Measurements from ENCODE around the gene MED13L. TPM values are rescaled to one million over a fixed set of nuclear protein-coding genes. Genes with fewer than 3 reads are reported as not detected.

The MED13L gene
- total RNA-seq, 2 experiments from 2014 or later: 25.7 to 40.1 TPM

DNA sequence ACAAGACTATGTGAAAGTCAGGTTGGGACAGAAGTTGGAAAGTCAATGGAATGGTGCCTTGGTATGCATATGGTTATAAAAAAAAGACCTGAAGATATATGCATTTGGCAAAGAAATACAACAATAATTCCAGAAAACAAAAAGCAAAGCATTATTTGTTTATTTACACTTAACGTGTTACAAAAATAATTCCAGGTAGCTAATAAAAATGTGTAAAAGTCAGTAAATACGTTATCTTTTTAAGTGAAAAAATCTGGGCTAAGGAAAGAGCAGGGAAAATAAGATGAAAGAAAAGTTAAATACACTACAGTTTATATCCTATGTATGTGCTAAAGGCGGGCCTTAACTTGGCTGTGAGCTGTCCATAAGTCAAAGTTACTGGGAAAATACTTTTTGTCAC lies 266.3 kb downstream of the MED13L start:
- Histone ChIP-seq H3K36me3 (ENCODE audit: insufficient read depth, low read length) (peaks cover 14% of the 10 kb centered on the region), H3K9me2 (ENCODE audit: insufficient read depth, low read length) (no peaks in the 10 kb centered on the region), H4K20me1 (ENCODE audit: insufficient read depth, low read length) (no peaks in the 10 kb centered on the region), H3K27ac (ENCODE audit: low read depth, low read length, poor library complexity, severe bottlenecking) (no peak overlapping the region), H3K4me3 (ENCODE audit: low read depth, low read length, poor library complexity, severe bottlenecking) (no peak overlapping the region), H2AFZ (ENCODE audit: low read length) (no peak overlapping the region), H3K4me1 (ENCODE audit: insufficient read depth, low read length, poor library complexity, severe bottlenecking) (no peaks in the 10 kb centered on the region), H3K79me2 (ENCODE audit: insufficient read depth, low read depth, low read length) (no peaks in the 10 kb centered on the region), H3K4me2 (ENCODE audit: low read length) (no peak overlapping the region), H3K9me3 (ENCODE audit: low read length) (no peaks in the 10 kb centered on the region)
- intact Hi-C loops (cut with micrococcal nuclease; ENCODE audit: unreplicated experiment): no loop called here
- CTCF ChIA-PET (ENCODE audit: unreplicated experiment): no interaction called here
- no TSS peak for BruUV-seq (replicated peaks)
- POLR2A ChIA-PET: interaction anchor here (0.5 kb wide), 1 partner anchor 416 kb away, joined by 4 read pairs; no protein-coding TSS in a partner anchor
- no peak for TF ChIP-seq EZH2phosphoT487 (IDR thresholded peaks at IDR 0.05; ENCODE audit: borderline replicate concordance, low read depth, low read length)
- TF ChIP-seq, protein P1, sequence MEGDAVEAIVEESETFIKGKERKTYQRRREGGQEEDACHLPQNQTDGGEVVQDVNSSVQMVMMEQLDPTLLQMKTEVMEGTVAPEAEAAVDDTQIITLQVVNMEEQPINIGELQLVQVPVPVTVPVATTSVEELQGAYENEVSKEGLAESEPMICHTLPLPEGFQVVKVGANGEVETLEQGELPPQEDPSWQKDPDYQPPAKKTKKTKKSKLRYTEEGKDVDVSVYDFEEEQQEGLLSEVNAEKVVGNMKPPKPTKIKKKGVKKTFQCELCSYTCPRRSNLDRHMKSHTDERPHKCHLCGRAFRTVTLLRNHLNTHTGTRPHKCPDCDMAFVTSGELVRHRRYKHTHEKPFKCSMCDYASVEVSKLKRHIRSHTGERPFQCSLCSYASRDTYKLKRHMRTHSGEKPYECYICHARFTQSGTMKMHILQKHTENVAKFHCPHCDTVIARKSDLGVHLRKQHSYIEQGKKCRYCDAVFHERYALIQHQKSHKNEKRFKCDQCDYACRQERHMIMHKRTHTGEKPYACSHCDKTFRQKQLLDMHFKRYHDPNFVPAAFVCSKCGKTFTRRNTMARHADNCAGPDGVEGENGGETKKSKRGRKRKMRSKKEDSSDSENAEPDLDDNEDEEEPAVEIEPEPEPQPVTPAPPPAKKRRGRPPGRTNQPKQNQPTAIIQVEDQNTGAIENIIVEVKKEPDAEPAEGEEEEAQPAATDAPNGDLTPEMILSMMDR (conservative IDR thresholded peaks at IDR 0.05; ENCODE audit: low read length): no peak
- DNase-seq (ENCODE audit: low spot score): no peak

GRCh38 chr12:116010467-116010866 lies 267.0 kb downstream of the MED13L start:
- intact Hi-C loops (cut with micrococcal nuclease; ENCODE audit: unreplicated experiment): no loop called here
- no peak overlapping the region for H3K27ac ChIP-seq (ENCODE audit: low read depth, low read length, poor library complexity, severe bottlenecking)
- H3K9me2 ChIP-seq (ENCODE audit: insufficient read depth, low read length): no peaks in the 10 kb centered on the region
- DNase-seq (ENCODE audit: low spot score): no peak
- no peak for TF ChIP-seq EZH2phosphoT487 (IDR thresholded peaks at IDR 0.05; ENCODE audit: borderline replicate concordance, low read depth, low read length)
- TF ChIP-seq, protein P1 (conservative IDR thresholded peaks at IDR 0.05; ENCODE audit: low read length): no peak
- ChIA-PET CTCF (ENCODE audit: unreplicated experiment) (no interaction called here), POLR2A (no interaction called here)
- H3K9me3 ChIP-seq (ENCODE audit: low read length): no peaks in the 10 kb centered on the region
- no peak overlapping the region for H2AFZ ChIP-seq (ENCODE audit: low read length)
- no peak overlapping the region for H3K4me2 ChIP-seq (ENCODE audit: low read length)
- H4K20me1 ChIP-seq (ENCODE audit: insufficient read depth, low read length): no peaks in the 10 kb centered on the region
- H3K4me3 ChIP-seq (ENCODE audit: low read depth, low read length, poor library complexity, severe bottlenecking): no peak overlapping the region
- BruUV-seq (replicated peaks): no TSS peak
- no peaks in the 10 kb centered on the region for H3K4me1 ChIP-seq (ENCODE audit: insufficient read depth, low read length, poor library complexity, severe bottlenecking)
- H3K79me2 ChIP-seq (ENCODE audit: insufficient read depth, low read depth, low read length): no peaks in the 10 kb centered on the region
- peaks cover 17% of the 10 kb centered on the region for H3K36me3 ChIP-seq (ENCODE audit: insufficient read depth, low read length)

GRCh38 chr12:116009805-116010204 lies 267.7 kb downstream of the MED13L start:
- DNase-seq (ENCODE audit: low spot score): no peak
- Histone ChIP-seq H4K20me1 (ENCODE audit: insufficient read depth, low read length) (no peaks in the 10 kb centered on the region), H2AFZ (ENCODE audit: low read length) (no peak overlapping the region), H3K36me3 (ENCODE audit: insufficient read depth, low read length) (peaks cover 15% of the 10 kb centered on the region), H3K9me3 (ENCODE audit: low read length) (no peaks in the 10 kb centered on the region), H3K4me2 (ENCODE audit: low read length) (no peak overlapping the region), H3K4me1 (ENCODE audit: insufficient read depth, low read length, poor library complexity, severe bottlenecking) (no peaks in the 10 kb centered on the region), H3K27ac (ENCODE audit: low read depth, low read length, poor library complexity, severe bottlenecking) (no peak overlapping the region), H3K79me2 (ENCODE audit: insufficient read depth, low read depth, low read length) (no peaks in the 10 kb centered on the region), H3K4me3 (ENCODE audit: low read depth, low read length, poor library complexity, severe bottlenecking) (no peak overlapping the region), H3K9me2 (ENCODE audit: insufficient read depth, low read length) (no peaks in the 10 kb centered on the region)
- TF ChIP-seq, protein P1 (conservative IDR thresholded peaks at IDR 0.05; ENCODE audit: low read length): peak; percentile 61
- no peak for TF ChIP-seq EZH2phosphoT487 (IDR thresholded peaks at IDR 0.05; ENCODE audit: borderline replicate concordance, low read depth, low read length)
- BruUV-seq (replicated peaks): no TSS peak
- ChIA-PET POLR2A (interaction anchor here (0.6 kb wide), 1 partner anchor 29 kb away, joined by 7 read pairs; no protein-coding TSS in a partner anchor), CTCF (ENCODE audit: unreplicated experiment) (no interaction called here)
- intact Hi-C loops (cut with micrococcal nuclease; ENCODE audit: unreplicated experiment): no loop called here

Measured in OCI-LY7 (cell line).